WTC11 (cell line): ENCODE data around the gene TPX2. TPM values are rescaled to one million over a fixed set of nuclear protein-coding genes. Genes with fewer than 3 reads are reported as not detected.

Experiments used
- ATAC-seq: fragments of 200-7000 bp; cut with Tn5 transposase; 2 replicates; pipeline ENCODE4 v1.10.0; 2021; ENCODE audit warnings: mild to moderate bottlenecking, moderate library complexity
- CTCF ChIA-PET: fragments of 300-600 bp; sonication (Branson Sonifier 250); formaldehyde crosslinking; loops from one replicate; lab custom pipeline; 2021; ENCODE audit warnings: antibody characterized with exemption; lab: Charles Lee
- POLR2A ChIA-PET: fragments of 350-600 bp; sonication (Branson Sonifier 250); formaldehyde crosslinking; loops from one replicate; lab custom pipeline; 2021; ENCODE audit warnings: antibody characterized with exemption; lab: Charles Lee
- DNase-seq: peaks from one replicate; pipeline ENCODE4 v3.0.0; 2021; ENCODE audit warnings: low spot score
- H3K27ac Mint-ChIP-seq: 2 replicates; pipeline ENCODE4 v1.8.0; 2021; ENCODE audit warnings: mixed read lengths
- H3K27me3 Mint-ChIP-seq: 2 replicates; pipeline ENCODE4 v1.8.0; 2021; ENCODE audit warnings: low read depth, mild to moderate bottlenecking, moderate library complexity, mixed read lengths
- H3K36me3 Mint-ChIP-seq: 2 replicates; pipeline ENCODE4 v1.8.0; 2021; ENCODE audit warnings: mixed read lengths
- H3K4me1 Mint-ChIP-seq: 2 replicates; pipeline ENCODE4 v1.8.0; 2022; ENCODE audit warnings: mixed read lengths
- H3K4me3 Mint-ChIP-seq: 2 replicates; pipeline ENCODE4 v1.8.0; 2021; ENCODE audit warnings: mild to moderate bottlenecking, moderate library complexity, mixed read lengths
- H3K9me3 Mint-ChIP-seq: 2 replicates; pipeline ENCODE4 v1.8.0; 2021; ENCODE audit warnings: mixed read lengths
- CREM ChIP-seq: sonication (generic); formaldehyde crosslinking; IDR thresholded peaks from 2 replicates; pipeline ENCODE4 v1.8.1; 2022; ENCODE audit warnings: mild to moderate bottlenecking, missing genetic modification reagents, moderate library complexity
- ETV6 ChIP-seq: sonication (generic); formaldehyde crosslinking; IDR thresholded peaks from 2 replicates; pipeline ENCODE4 v1.8.1; 2022; ENCODE audit warnings: mild to moderate bottlenecking, missing genetic modification reagents
- FOXP1 ChIP-seq: sonication (generic); formaldehyde crosslinking; IDR thresholded peaks from 2 replicates; pipeline ENCODE4 v1.8.0; 2022; ENCODE audit warnings: missing genetic modification reagents, mild to moderate bottlenecking, moderate library complexity, borderline replicate concordance
- GTF2I ChIP-seq: fragments of 250-450 bp; sonication (Bioruptor Pico); conservative IDR thresholded peaks from 2 replicates; pipeline ENCODE4 v1.4.0; 2021; ENCODE audit warnings: mild to moderate bottlenecking
- HMGA2 ChIP-seq: fragments of 250-450 bp; sonication (Bioruptor Pico); IDR thresholded peaks from 2 replicates; pipeline ENCODE4 v1.4.0; 2021; ENCODE audit warnings: mild to moderate bottlenecking, moderate library complexity
- NFE2L1 ChIP-seq: sonication (generic); formaldehyde crosslinking; IDR thresholded peaks from 2 replicates; pipeline ENCODE4 v1.8.1; 2023; ENCODE audit warnings: missing genetic modification reagents
- NFYB ChIP-seq: sonication (generic); formaldehyde crosslinking; conservative IDR thresholded peaks from 2 replicates; pipeline ENCODE4 v1.8.0; 2022; ENCODE audit warnings: low read depth, missing genetic modification reagents
- NR3C1 ChIP-seq: sonication (generic); formaldehyde crosslinking; conservative IDR thresholded peaks from 2 replicates; pipeline ENCODE4 v1.8.1; 2023; ENCODE audit warnings: low read depth, mild to moderate bottlenecking, missing genetic modification reagents
- OVOL2 ChIP-seq: fragments of 250-450 bp; sonication (Bioruptor Pico); IDR thresholded peaks from 2 replicates; pipeline ENCODE4 v1.9.0; 2021; ENCODE audit warnings: mild to moderate bottlenecking, borderline replicate concordance
- SOX15 ChIP-seq: fragments of 250-450 bp; sonication (Bioruptor Pico); IDR thresholded peaks from 2 replicates; pipeline ENCODE4 v1.9.0; 2021; ENCODE audit warnings: mild to moderate bottlenecking
- TEAD4 ChIP-seq: sonication (generic); formaldehyde crosslinking; IDR thresholded peaks from 2 replicates; pipeline ENCODE4 v1.8.0; 2022; ENCODE audit warnings: mild to moderate bottlenecking, missing genetic modification reagents
- TP53 ChIP-seq: sonication (generic); formaldehyde crosslinking; IDR thresholded peaks from 2 replicates; pipeline ENCODE4 v1.8.1; 2023; ENCODE audit warnings: mild to moderate bottlenecking, missing genetic modification reagents
- ZBTB21 ChIP-seq: sonication (generic); formaldehyde crosslinking; IDR thresholded peaks from 2 replicates; pipeline ENCODE4 v1.8.1; 2023; ENCODE audit warnings: mild to moderate bottlenecking, missing genetic modification reagents, borderline replicate concordance
- ZNF121 ChIP-seq: sonication (generic); formaldehyde crosslinking; IDR thresholded peaks from 2 replicates; pipeline ENCODE4 v1.8.0; 2023; ENCODE audit warnings: missing genetic modification reagents
- ZNF317 ChIP-seq: sonication (generic); formaldehyde crosslinking; IDR thresholded peaks from 2 replicates; pipeline ENCODE4 v1.8.1; 2023; ENCODE audit warnings: low read depth, mild to moderate bottlenecking, moderate library complexity, missing genetic modification reagents, borderline replicate concordance
- ZNF671 ChIP-seq: fragments of 250-450 bp; sonication (Bioruptor Pico); IDR thresholded peaks from 2 replicates; pipeline ENCODE4 v1.8.0; 2021; ENCODE audit warnings: mild to moderate bottlenecking
- total RNA-seq: library from RNA; stranded (reverse); gene quantifications from 3 replicates; pipeline ENCODE4 v1.2.3, GENCODE V29; 2021
- TF ChIP-seq, protein P1 (sequence below): sonication (generic); formaldehyde crosslinking; IDR thresholded peaks from 2 replicates; pipeline ENCODE4 v1.8.0; 2023; ENCODE audit warnings: mild to moderate bottlenecking, missing genetic modification reagents
- TF ChIP-seq, protein P2 (sequence below): sonication (generic); formaldehyde crosslinking; conservative IDR thresholded peaks from 2 replicates; pipeline ENCODE4 v1.8.1; 2022; ENCODE audit warnings: mild to moderate bottlenecking, missing genetic modification reagents
- TF ChIP-seq, protein P3 (sequence below): sonication (generic); formaldehyde crosslinking; conservative IDR thresholded peaks from 2 replicates; pipeline ENCODE4 v1.8.1; 2023; ENCODE audit warnings: mild to moderate bottlenecking, low read depth, missing genetic modification reagents, moderate library complexity
- TF ChIP-seq, protein P4 (sequence below): sonication (generic); formaldehyde crosslinking; IDR thresholded peaks from 2 replicates; pipeline ENCODE4 v1.8.1; 2023; ENCODE audit warnings: mild to moderate bottlenecking, missing genetic modification reagents
- TF ChIP-seq, protein P5 (sequence below): sonication (generic); formaldehyde crosslinking; IDR thresholded peaks from 2 replicates; pipeline ENCODE4 v1.8.1; 2022; ENCODE audit warnings: mild to moderate bottlenecking, missing genetic modification reagents, moderate library complexity, borderline replicate concordance
- TF ChIP-seq, protein P6 (sequence below): fragments of 250-450 bp; sonication (Bioruptor Pico); IDR thresholded peaks from 2 replicates; pipeline ENCODE4 v2.1.2; 2022; ENCODE audit warnings: mild to moderate bottlenecking, moderate library complexity
- TF ChIP-seq, protein P7 (sequence below): sonication (generic); formaldehyde crosslinking; IDR thresholded peaks from 2 replicates; pipeline ENCODE4 v1.8.0; 2022; ENCODE audit warnings: mild to moderate bottlenecking, missing genetic modification reagents

The TPX2 gene
- total RNA-seq, 1 experiment from 2014 or later, result 123 TPM

DNA sequence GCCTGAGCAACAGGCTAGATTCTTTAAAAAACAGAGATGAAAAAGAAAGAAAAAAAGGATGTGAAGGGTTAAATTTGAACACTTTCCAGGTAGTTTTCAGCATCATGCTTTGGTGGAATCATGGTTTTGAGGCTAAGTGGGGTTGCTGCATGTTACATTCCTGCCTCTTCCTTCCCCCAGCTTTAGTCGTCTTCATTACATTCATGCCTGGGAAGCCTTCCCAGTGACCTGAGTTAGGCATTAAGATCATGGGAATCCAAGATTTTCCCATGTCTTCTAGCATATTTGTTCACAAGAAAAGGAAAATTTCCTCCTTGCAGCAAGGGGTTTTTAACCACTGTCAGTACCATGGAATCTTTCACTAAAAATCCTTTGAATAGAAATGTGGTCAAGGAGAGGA is 12.0 kb downstream of the TPX2 start (continued):
- TF ChIP-seq, protein P1, sequence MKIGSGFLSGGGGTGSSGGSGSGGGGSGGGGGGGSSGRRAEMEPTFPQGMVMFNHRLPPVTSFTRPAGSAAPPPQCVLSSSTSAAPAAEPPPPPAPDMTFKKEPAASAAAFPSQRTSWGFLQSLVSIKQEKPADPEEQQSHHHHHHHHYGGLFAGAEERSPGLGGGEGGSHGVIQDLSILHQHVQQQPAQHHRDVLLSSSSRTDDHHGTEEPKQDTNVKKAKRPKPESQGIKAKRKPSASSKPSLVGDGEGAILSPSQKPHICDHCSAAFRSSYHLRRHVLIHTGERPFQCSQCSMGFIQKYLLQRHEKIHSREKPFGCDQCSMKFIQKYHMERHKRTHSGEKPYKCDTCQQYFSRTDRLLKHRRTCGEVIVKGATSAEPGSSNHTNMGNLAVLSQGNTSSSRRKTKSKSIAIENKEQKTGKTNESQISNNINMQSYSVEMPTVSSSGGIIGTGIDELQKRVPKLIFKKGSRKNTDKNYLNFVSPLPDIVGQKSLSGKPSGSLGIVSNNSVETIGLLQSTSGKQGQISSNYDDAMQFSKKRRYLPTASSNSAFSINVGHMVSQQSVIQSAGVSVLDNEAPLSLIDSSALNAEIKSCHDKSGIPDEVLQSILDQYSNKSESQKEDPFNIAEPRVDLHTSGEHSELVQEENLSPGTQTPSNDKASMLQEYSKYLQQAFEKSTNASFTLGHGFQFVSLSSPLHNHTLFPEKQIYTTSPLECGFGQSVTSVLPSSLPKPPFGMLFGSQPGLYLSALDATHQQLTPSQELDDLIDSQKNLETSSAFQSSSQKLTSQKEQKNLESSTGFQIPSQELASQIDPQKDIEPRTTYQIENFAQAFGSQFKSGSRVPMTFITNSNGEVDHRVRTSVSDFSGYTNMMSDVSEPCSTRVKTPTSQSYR (CRISPR knock-in tag), result no peak
- TF ChIP-seq ZNF317 (no peak), FOXP1 (no peak), GTF2I (CRISPR knock-in tag) (no peak), NFYB (no peak), ZNF671 (CRISPR knock-in tag) (no peak)
- TF ChIP-seq, protein P2, sequence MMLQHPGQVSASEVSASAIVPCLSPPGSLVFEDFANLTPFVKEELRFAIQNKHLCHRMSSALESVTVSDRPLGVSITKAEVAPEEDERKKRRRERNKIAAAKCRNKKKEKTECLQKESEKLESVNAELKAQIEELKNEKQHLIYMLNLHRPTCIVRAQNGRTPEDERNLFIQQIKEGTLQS (CRISPR knock-in tag), result no peak
- TF ChIP-seq, protein P3, sequence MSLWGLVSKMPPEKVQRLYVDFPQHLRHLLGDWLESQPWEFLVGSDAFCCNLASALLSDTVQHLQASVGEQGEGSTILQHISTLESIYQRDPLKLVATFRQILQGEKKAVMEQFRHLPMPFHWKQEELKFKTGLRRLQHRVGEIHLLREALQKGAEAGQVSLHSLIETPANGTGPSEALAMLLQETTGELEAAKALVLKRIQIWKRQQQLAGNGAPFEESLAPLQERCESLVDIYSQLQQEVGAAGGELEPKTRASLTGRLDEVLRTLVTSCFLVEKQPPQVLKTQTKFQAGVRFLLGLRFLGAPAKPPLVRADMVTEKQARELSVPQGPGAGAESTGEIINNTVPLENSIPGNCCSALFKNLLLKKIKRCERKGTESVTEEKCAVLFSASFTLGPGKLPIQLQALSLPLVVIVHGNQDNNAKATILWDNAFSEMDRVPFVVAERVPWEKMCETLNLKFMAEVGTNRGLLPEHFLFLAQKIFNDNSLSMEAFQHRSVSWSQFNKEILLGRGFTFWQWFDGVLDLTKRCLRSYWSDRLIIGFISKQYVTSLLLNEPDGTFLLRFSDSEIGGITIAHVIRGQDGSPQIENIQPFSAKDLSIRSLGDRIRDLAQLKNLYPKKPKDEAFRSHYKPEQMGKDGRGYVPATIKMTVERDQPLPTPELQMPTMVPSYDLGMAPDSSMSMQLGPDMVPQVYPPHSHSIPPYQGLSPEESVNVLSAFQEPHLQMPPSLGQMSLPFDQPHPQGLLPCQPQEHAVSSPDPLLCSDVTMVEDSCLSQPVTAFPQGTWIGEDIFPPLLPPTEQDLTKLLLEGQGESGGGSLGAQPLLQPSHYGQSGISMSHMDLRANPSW (CRISPR knock-in tag), result no peak
- TF ChIP-seq, protein P4, sequence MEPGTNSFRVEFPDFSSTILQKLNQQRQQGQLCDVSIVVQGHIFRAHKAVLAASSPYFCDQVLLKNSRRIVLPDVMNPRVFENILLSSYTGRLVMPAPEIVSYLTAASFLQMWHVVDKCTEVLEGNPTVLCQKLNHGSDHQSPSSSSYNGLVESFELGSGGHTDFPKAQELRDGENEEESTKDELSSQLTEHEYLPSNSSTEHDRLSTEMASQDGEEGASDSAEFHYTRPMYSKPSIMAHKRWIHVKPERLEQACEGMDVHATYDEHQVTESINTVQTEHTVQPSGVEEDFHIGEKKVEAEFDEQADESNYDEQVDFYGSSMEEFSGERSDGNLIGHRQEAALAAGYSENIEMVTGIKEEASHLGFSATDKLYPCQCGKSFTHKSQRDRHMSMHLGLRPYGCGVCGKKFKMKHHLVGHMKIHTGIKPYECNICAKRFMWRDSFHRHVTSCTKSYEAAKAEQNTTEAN (CRISPR knock-in tag), result no peak

DNA sequence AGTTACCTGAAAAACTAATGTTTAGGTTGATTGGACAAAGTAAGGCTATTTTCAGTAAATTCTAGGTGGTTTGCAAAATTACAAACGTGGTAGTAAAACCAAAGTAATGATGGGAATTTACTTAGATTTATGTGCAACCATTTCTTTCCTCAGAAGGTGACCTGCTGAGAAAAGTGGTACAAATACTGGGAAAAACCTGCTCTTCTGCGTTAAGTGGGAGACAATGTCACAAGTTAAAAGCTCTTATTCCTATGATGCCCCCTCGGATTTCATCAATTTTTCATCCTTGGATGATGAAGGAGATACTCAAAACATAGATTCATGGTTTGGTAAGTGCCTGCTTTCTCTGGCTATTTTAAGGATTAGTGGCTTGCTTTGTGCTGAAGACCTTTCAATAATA is 18.2 kb downstream of the TPX2 start:
- Mint-ChIP-seq H3K4me1 (no peaks in the 10 kb centered on the region), H3K36me3 (peaks cover 51% of the 10 kb centered on the region), H3K27me3 (no peaks in the 10 kb centered on the region), H3K9me3 (no peaks in the 10 kb centered on the region), H3K4me3 (no peak overlapping the region), H3K27ac (no peak overlapping the region)
- ChIA-PET CTCF (no interaction called here), POLR2A (interaction anchor here (0.6 kb wide), 1 partner anchor 30 kb away, joined by 4 read pairs; no protein-coding TSS in a partner anchor)
- no peak for ATAC-seq
- DNase-seq, result no peak
- TF ChIP-seq ZNF671 (CRISPR knock-in tag) (no peak), GTF2I (CRISPR knock-in tag) (no peak), TEAD4 (CRISPR knock-in tag) (no peak), ZBTB21 (CRISPR knock-in tag) (no peak), SOX15 (no peak), FOXP1 (no peak), NR3C1 (CRISPR knock-in tag) (no peak), ETV6 (CRISPR knock-in tag) (no peak), ZNF121 (CRISPR knock-in tag) (no peak), TP53 (no peak), HMGA2 (CRISPR knock-in tag) (no peak), NFE2L1 (no peak), OVOL2 (CRISPR knock-in tag) (no peak), CREM (CRISPR knock-in tag) (no peak)
- TF ChIP-seq, protein P5, sequence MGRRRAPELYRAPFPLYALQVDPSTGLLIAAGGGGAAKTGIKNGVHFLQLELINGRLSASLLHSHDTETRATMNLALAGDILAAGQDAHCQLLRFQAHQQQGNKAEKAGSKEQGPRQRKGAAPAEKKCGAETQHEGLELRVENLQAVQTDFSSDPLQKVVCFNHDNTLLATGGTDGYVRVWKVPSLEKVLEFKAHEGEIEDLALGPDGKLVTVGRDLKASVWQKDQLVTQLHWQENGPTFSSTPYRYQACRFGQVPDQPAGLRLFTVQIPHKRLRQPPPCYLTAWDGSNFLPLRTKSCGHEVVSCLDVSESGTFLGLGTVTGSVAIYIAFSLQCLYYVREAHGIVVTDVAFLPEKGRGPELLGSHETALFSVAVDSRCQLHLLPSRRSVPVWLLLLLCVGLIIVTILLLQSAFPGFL (CRISPR knock-in tag), result no peak
- TF ChIP-seq, protein P6, sequence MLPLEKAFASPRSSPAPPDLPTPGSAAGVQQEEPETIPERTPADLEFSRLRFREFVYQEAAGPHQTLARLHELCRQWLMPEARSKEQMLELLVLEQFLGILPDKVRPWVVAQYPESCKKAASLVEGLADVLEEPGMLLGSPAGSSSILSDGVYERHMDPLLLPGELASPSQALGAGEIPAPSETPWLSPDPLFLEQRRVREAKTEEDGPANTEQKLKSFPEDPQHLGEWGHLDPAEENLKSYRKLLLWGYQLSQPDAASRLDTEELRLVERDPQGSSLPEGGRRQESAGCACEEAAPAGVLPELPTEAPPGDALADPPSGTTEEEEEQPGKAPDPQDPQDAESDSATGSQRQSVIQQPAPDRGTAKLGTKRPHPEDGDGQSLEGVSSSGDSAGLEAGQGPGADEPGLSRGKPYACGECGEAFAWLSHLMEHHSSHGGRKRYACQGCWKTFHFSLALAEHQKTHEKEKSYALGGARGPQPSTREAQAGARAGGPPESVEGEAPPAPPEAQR (CRISPR knock-in tag), result no peak
- TF ChIP-seq, protein P7, sequence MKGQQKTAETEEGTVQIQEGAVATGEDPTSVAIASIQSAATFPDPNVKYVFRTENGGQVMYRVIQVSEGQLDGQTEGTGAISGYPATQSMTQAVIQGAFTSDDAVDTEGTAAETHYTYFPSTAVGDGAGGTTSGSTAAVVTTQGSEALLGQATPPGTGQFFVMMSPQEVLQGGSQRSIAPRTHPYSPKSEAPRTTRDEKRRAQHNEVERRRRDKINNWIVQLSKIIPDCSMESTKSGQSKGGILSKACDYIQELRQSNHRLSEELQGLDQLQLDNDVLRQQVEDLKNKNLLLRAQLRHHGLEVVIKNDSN (CRISPR knock-in tag), result no peak
